K562 (cell line): ENCODE data around the gene VWA2. TPM values are rescaled to one million over a fixed set of nuclear protein-coding genes. Genes with fewer than 3 reads are reported as not detected.
A peak's percentile ranks its signal among the peaks of the same experiment; 100 is the strongest.

Experiments used
- ATAC-seq: fragments of 200-7000 bp; cut with Tn5 transposase; 3 replicates; pipeline ENCODE4 v1.9.1; 2020; ENCODE audit warnings: moderate library complexity
- BruUV-seq: library from RNA; stranded (reverse); fragments of 400-500 nt; replicated peaks from 2 replicates; lab custom pipeline; 2021; lab: Mats Ljungman, UMichigan
- CTCF ChIA-PET: fragments of 300-600 bp; formaldehyde crosslinking; extraction: SDS; loops from one replicate; lab custom pipeline; 2021; ENCODE audit warnings: low intra/inter-chr PET ratio; lab: Yijun Ruan, JAX
- POLR2A ChIA-PET: fragments of 300-600, 350-650 bp; sonication (Branson Sonifier 250); formaldehyde crosslinking; extraction: SDS; loops from one replicate; lab custom pipeline; 2021; ENCODE audit warnings: antibody characterized with exemption, inconsistent platforms; lab: Yijun Ruan, JAX
- DNase-seq, 4 experiments: peaks; one replicate each; pipeline versions ENCODE4 v3.0.0 to v3.0.0-alpha.2; 2011 to 2018; ENCODE audit warnings: low spot score in 3 of 4, mixed read lengths in 3 of 4; ENCODE audit errors: extremely low read depth in 1 of 4
- FAIRE-seq: peaks from 2 replicates; lab custom pipeline; 2011; peaks lifted over from hg19 to GRCh38; lab: Jason Lieb, UNC
- H2AFZ ChIP-seq: 2 replicates; pipeline ENCODE4 v1.6.0; 2011; ENCODE audit warnings: low read depth, low read length, control low read depth, inconsistent platforms
- H3K27ac ChIP-seq: fragments of 200-600 bp; 3 replicates; pipeline ENCODE4 v1.8.0; 2011; ENCODE audit warnings: low read depth, mild to moderate bottlenecking, control low read depth, inconsistent platforms, low read length, moderate library complexity, mixed read lengths; ENCODE audit errors: extremely low read depth
- H3K27me3 ChIP-seq, 2 experiments: fragments of 300-600 bp in 1 of 2; 2 replicates in 1 of 2; 3 replicates in 1 of 2; pipeline versions ENCODE4 v1.6.0 to v1.8.0; 2011; ENCODE audit warnings: inconsistent platforms in 2 of 2, low read length in 2 of 2, mild to moderate bottlenecking in 1 of 2, mixed read lengths in 1 of 2, moderate library complexity in 1 of 2; ENCODE audit not compliant: control insufficient read depth in 2 of 2, insufficient read depth in 2 of 2
- H3K36me3 ChIP-seq: fragments of 300-600 bp; 3 replicates; pipeline ENCODE4 v1.8.0; 2011; ENCODE audit warnings: mild to moderate bottlenecking, low read length, inconsistent platforms; ENCODE audit not compliant: control insufficient read depth, insufficient read depth
- H3K4me1 ChIP-seq, 2 experiments: fragments of 200-600 bp in 1 of 2; replicated peaks in 1 of 2; 2 replicates in 1 of 2; 3 replicates in 1 of 2; pipeline versions ENCODE4 v1.5.1 to v1.8.0; 2011; ENCODE audit warnings: inconsistent platforms in 2 of 2, low read length in 2 of 2, mild to moderate bottlenecking in 1 of 2, mixed read lengths in 1 of 2, moderate library complexity in 1 of 2; ENCODE audit not compliant: control insufficient read depth in 2 of 2, insufficient read depth in 2 of 2
- H3K4me2 ChIP-seq: 2 replicates; pipeline ENCODE4 v1.6.1; 2011; ENCODE audit warnings: low read length, control low read depth, inconsistent platforms, mixed read lengths; ENCODE audit not compliant: insufficient read depth
- H3K4me3 ChIP-seq: fragments of 200-600 bp; sonication (generic), shearing (Covaris generic); 2 replicates; pipeline ENCODE4 v1.5.1; 2016; ENCODE audit warnings: control low read depth, inconsistent platforms
- H3K79me2 ChIP-seq: fragments of 200-600 bp; 3 replicates; pipeline ENCODE4 v1.8.0; 2011; ENCODE audit warnings: low read length, inconsistent platforms; ENCODE audit not compliant: control insufficient read depth, insufficient read depth
- H3K9ac ChIP-seq, 2 experiments: 2 replicates each; pipeline versions ENCODE4 v1.6.0 to v1.6.1; 2011; ENCODE audit warnings: low read depth in 2 of 2, low read length in 2 of 2, control low read depth in 1 of 2, inconsistent platforms in 1 of 2, mild to moderate bottlenecking in 1 of 2, mixed read lengths in 1 of 2; ENCODE audit not compliant: insufficient read depth in 1 of 2
- H3K9me1 ChIP-seq: one replicate; pipeline ENCODE4 v1.6.0; 2011; ENCODE audit warnings: inconsistent platforms, mild to moderate bottlenecking, low read length, moderate library complexity; ENCODE audit not compliant: control insufficient read depth, insufficient read depth
- H3K9me3 ChIP-seq: replicated peaks from 2 replicates; pipeline ENCODE4 v1.5.1; 2011; ENCODE audit warnings: low read depth, low read length, inconsistent platforms; ENCODE audit not compliant: control insufficient read depth, insufficient read depth
- H4K20me1 ChIP-seq: replicated peaks from 2 replicates; pipeline ENCODE4 v1.6.1; 2011; ENCODE audit warnings: low read length, inconsistent platforms, mixed read lengths; ENCODE audit not compliant: control insufficient read depth, insufficient read depth
- C11orf30 ChIP-seq: fragments of 450-650 bp; IDR thresholded peaks from 2 replicates; pipeline ENCODE4 v1.6.1; 2016; ENCODE audit warnings: low read depth, mild to moderate bottlenecking
- CHD4 ChIP-seq: fragments of 200-600 bp; sonication (generic); IDR thresholded peaks from 3 replicates; pipeline ENCODE4 v1.6.1; 2012; ENCODE audit warnings: low read depth, mild to moderate bottlenecking, mixed read lengths, low read length, inconsistent platforms; ENCODE audit not compliant: insufficient read depth, insufficient replicate concordance, poor library complexity, severe bottlenecking
- DNMT1 ChIP-seq: fragments of 450-650 bp; IDR thresholded peaks from 2 replicates; pipeline ENCODE4 v1.6.1; 2016; ENCODE audit warnings: antibody characterized with exemption, mild to moderate bottlenecking
- FOSL1 ChIP-seq: fragments of 200-800 bp; sonication (Bioruptor generic); conservative IDR thresholded peaks from 2 replicates; pipeline ENCODE4 v1.6.1; 2016; ENCODE audit warnings: missing genetic modification characterization, missing compliant biosample characterization
- KLF16 ChIP-seq: IDR thresholded peaks from 2 replicates; pipeline ENCODE4 v1.6.1; 2016; ENCODE audit warnings: antibody characterized with exemption
- MAFF ChIP-seq: IDR thresholded peaks from 2 replicates; pipeline ENCODE4 v1.6.1; 2012; ENCODE audit warnings: low read length, improper control_type of control experiment
- MAFG ChIP-seq: fragments of 450-650 bp; conservative IDR thresholded peaks from 2 replicates; pipeline ENCODE4 v1.6.1; 2016; ENCODE audit warnings: missing genetic modification characterization, missing compliant biosample characterization
- MAFK ChIP-seq: IDR thresholded peaks from 2 replicates; pipeline ENCODE4 v1.6.1; 2011; ENCODE audit warnings: low read length, improper control_type of control experiment
- MXI1 ChIP-seq: IDR thresholded peaks from 2 replicates; pipeline ENCODE4 v1.6.1; 2011; ENCODE audit warnings: low read depth, mild to moderate bottlenecking, improper control_type of control experiment, low read length
- NR1H2 ChIP-seq: sonication (generic); formaldehyde crosslinking; IDR thresholded peaks from 2 replicates; pipeline ENCODE4 v1.4.0; 2020; ENCODE audit warnings: mild to moderate bottlenecking, missing genetic modification reagents
- PHB ChIP-seq: fragments of 250-450 bp; sonication (Bioruptor Pico); IDR thresholded peaks from 2 replicates; pipeline ENCODE4 v1.5.0; 2021
- SIN3A ChIP-seq, 2 experiments: fragments of 150-350 bp in 1 of 2; IDR thresholded peaks; 2 replicates each; pipeline ENCODE4 v1.6.1; 2011 to 2016; ENCODE audit warnings: borderline replicate concordance in 2 of 2, low read depth in 2 of 2, low read length in 2 of 2, mild to moderate bottlenecking in 2 of 2, moderate library complexity in 2 of 2; ENCODE audit not compliant: control insufficient read depth in 1 of 2
- SMAD1 ChIP-seq: fragments of 150-350 bp; IDR thresholded peaks from 2 replicates; pipeline ENCODE4 v1.6.1; 2014; ENCODE audit warnings: low read length, low read depth; ENCODE audit not compliant: partially characterized antibody
- SMC3 ChIP-seq: conservative IDR thresholded peaks from 2 replicates; pipeline ENCODE4 v1.6.1; 2011; ENCODE audit warnings: low read depth, low read length, improper control_type of control experiment; ENCODE audit not compliant: insufficient read depth
- SRSF7 ChIP-seq: fragments of 200-400 bp; formaldehyde crosslinking; optimal IDR thresholded peaks from 2 replicates; pipeline ENCODE3; 2017; ENCODE audit warnings: mild to moderate bottlenecking, low read depth, low read length
- ZFPM2 ChIP-seq: fragments of 250-450 bp; sonication (Bioruptor Pico); IDR thresholded peaks from 2 replicates; pipeline ENCODE4 v1.5.1; 2022; ENCODE audit warnings: mild to moderate bottlenecking
- ZNF24 ChIP-seq: fragments of 450-650 bp; IDR thresholded peaks from 2 replicates; pipeline ENCODE4 v1.6.1; 2016
- ZNF316 ChIP-seq: fragments of 450-650 bp; IDR thresholded peaks from 2 replicates; pipeline ENCODE4 v1.6.1; 2016
- WGBS: fragments of 100-300 bp; shearing (Covaris generic); methylation state at CpG from one replicate; pipeline ENCODE4 v1.1.6; 2016; ENCODE audit warnings: low coverage, mixed read lengths; ENCODE audit not compliant: insufficient coverage; ENCODE audit errors: missing lambda C conversion rate; 5-methylcytosine and 5-hydroxymethylcytosine counted together
- in situ Hi-C: fragments of 300-500 bp; cut with MboI; formaldehyde crosslinking; loops from 4 replicates; pipeline ENCODE4 v1.15.0; 2018; ENCODE audit warnings: inconsistent platforms, mixed read lengths
- intact Hi-C: fragments of 100-400 bp; cut with micrococcal nuclease; formaldehyde crosslinking; loops from 2 replicates; pipeline ENCODE4 v1.14.2; 2022
- polyA plus RNA-seq, 8 experiments: library from polyadenylated mRNA; depleted of rRNA in 4 of 8; stranded (reverse) in 5 of 8; unstranded in 3 of 8; fragments of >200 nt; fragmentation: Nextera tagmentation in 2 of 8; fragmentation: Illumina TruSeq in 1 of 8; extraction: Ambion mirVana in 2 of 8; extraction: Trizol in 1 of 8; gene quantifications; 2 replicates each; pipeline versions ENCODE4 v1.2.1 to v1.2.3, GENCODE V29; 2011 to 2014; ENCODE audit warnings: inconsistent platforms in 1 of 8, missing spikeins in 1 of 8
- total RNA-seq, 7 experiments: library from RNA; depleted of rRNA in 6 of 7; stranded (reverse); fragments of >200 nt in 6 of 7; fragmentation: Illumina TruSeq in 2 of 7; extraction: Trizol in 2 of 7; gene quantifications; 2 replicates each; pipeline versions ENCODE4 v1.2.1 to v1.2.3, GENCODE V29; 2011 to 2021; ENCODE audit warnings: low replicate concordance in 1 of 7

The VWA2 gene
- total and polyA plus RNA-seq, 9 of the 15 experiments (the other 6 are each of a cell fraction or from before 2014, with no cell fraction given): not detected

GRCh38 chr10:114228156-114228555 is 10.9 kb upstream of the VWA2 start:
- no peak overlapping the region for H3K4me2 ChIP-seq
- FAIRE-seq: no peak
- WGBS: 0% methylated on average over 3 of the region's 3 CpGs
- DNase-seq: no peak
- no peaks in the 10 kb centered on the region for H4K20me1 ChIP-seq
- H3K4me1 ChIP-seq: no peaks in the 10 kb centered on the region
- no peaks in the 10 kb centered on the region for H3K9me1 ChIP-seq
- no peak overlapping the region for H3K4me3 ChIP-seq
- H2AFZ ChIP-seq: no peak overlapping the region
- no peak for ATAC-seq
- H3K79me2 ChIP-seq: no peaks in the 10 kb centered on the region
- intact Hi-C loops (no loop called here), in situ Hi-C loops (no loop called here)
- H3K9ac ChIP-seq: no peak overlapping the region
- POLR2A ChIA-PET: no interaction called here
- BruUV-seq: no TSS peak
- peaks cover 0 to 4% of the 10 kb centered on the region in 2 experiments; a peak in 2 of 5 replicates for H3K27me3 ChIP-seq
- H3K27ac ChIP-seq: no peak overlapping the region
- H3K36me3 ChIP-seq: no peaks in the 10 kb centered on the region
- TF ChIP-seq SRSF7: no peak
- TF ChIP-seq MXI1: no peak
- no peak for TF ChIP-seq KLF16
- CTCF ChIA-PET: no interaction called here
- H3K9me3 ChIP-seq: no peaks in the 10 kb centered on the region

DNA sequence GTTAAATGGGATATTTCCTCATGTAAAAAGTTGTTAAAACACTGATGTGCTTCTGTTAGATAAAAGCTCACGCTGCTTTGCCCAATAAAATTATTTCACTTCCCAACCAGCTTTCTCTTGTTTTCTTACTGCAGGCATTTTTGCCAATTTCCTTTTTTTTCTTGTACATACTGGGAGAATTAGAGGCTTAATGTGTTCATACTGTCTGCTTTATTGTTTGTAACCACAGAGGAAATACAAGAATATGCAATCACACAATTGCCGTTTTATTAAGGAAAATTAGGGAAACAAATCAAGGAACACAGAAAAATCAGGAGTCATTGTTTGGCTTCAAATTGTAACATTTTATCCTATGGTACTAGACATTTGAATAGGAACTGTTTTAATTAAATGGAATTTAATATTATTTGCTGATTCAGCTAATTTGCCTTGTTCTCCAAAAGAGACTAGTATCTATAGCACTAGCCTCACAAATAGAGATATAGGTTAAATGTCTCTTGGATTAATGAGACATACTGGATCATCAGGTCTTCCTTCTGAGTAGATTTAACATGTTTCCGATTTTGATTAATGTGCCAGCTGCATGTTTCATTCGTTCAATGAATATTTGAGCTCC is 6.4 kb upstream of the VWA2 start:
- ATAC-seq (no peak), DNase-seq (no peak), FAIRE-seq (no peak)
- in situ Hi-C loops: no loop called here
- ChIA-PET CTCF (no interaction called here), POLR2A (no interaction called here)
- Histone ChIP-seq H3K27me3 (peaks cover 0 to 4% of the 10 kb centered on the region in 2 experiments; a peak in 1 of 5 replicates), H4K20me1 (no peaks in the 10 kb centered on the region), H3K9me1 (no peaks in the 10 kb centered on the region), H3K4me2 (no peak overlapping the region), H3K9me3 (no peaks in the 10 kb centered on the region), H3K79me2 (no peaks in the 10 kb centered on the region), H3K4me3 (no peak overlapping the region), H2AFZ (no peak overlapping the region), H3K27ac (no peak overlapping the region), H3K9ac (no peak overlapping the region), H3K36me3 (no peaks in the 10 kb centered on the region), H3K4me1 (no peaks in the 10 kb centered on the region)
- TF ChIP-seq MAFK (peak; percentile 98), DNMT1 (no peak), CHD4 (no peak), PHB (CRISPR knock-in tag) (no peak), NR1H2 (CRISPR knock-in tag) (no peak), SMAD1 (no peak), ZFPM2 (no peak), SRSF7 (no peak), SIN3A (IDR thresholded peaks at IDR 0.05; ENCODE audit: borderline replicate concordance in 2 of 2, control insufficient read depth in 1 of 2, low read depth in 2 of 2, low read length in 2 of 2) (no peak), SMC3 (no peak), MAFF (peak; percentile 97), C11orf30 (peak; percentile 83), MAFG (tag) (peak; percentile 87), FOSL1 (tag) (no peak), ZNF24 (no peak), ZNF316 (peak; percentile 93)
- intact Hi-C loops: no loop called here
- WGBS: 3% methylated on average over 4 of the region's 4 CpGs
- BruUV-seq: no TSS peak
